Measurements from ENCODE around the gene DDX10.
A peak's percentile ranks its signal among the peaks of the same experiment; 100 is the strongest.

DDX10 gene

DNA sequence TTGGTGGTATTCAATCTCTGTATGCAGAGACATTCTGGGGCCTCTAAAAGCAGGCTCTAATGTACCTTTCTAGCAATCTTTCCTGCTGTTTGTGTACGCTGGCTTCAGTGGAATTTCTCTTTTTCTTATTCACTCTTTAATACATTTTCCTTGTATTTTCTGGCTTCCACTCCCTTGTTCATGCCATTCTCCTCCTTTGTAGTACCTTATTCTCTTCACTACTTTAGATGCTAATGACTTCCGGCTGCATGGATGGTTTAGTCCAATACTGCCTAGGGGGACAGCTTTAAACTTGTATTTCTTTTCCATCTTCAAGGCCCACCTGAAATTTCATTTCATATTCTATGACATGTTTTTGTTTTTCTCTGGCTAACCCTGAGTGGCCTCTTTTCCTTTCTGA lies 40.2 kb downstream of the DDX10 start:
- TF ChIP-seq, protein P1, sequence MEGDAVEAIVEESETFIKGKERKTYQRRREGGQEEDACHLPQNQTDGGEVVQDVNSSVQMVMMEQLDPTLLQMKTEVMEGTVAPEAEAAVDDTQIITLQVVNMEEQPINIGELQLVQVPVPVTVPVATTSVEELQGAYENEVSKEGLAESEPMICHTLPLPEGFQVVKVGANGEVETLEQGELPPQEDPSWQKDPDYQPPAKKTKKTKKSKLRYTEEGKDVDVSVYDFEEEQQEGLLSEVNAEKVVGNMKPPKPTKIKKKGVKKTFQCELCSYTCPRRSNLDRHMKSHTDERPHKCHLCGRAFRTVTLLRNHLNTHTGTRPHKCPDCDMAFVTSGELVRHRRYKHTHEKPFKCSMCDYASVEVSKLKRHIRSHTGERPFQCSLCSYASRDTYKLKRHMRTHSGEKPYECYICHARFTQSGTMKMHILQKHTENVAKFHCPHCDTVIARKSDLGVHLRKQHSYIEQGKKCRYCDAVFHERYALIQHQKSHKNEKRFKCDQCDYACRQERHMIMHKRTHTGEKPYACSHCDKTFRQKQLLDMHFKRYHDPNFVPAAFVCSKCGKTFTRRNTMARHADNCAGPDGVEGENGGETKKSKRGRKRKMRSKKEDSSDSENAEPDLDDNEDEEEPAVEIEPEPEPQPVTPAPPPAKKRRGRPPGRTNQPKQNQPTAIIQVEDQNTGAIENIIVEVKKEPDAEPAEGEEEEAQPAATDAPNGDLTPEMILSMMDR (IDR thresholded peaks at IDR 0.05; ENCODE audit: low read depth, low read length), result no peak
- H3K4me3 ChIP-seq (replicated peaks in 1 of 2; ENCODE audit: low read depth in 2 of 2, low read length in 2 of 2), result no peak overlapping the region
- no peak for DNase-seq (ENCODE audit: low read depth in 2 of 2)

DNA sequence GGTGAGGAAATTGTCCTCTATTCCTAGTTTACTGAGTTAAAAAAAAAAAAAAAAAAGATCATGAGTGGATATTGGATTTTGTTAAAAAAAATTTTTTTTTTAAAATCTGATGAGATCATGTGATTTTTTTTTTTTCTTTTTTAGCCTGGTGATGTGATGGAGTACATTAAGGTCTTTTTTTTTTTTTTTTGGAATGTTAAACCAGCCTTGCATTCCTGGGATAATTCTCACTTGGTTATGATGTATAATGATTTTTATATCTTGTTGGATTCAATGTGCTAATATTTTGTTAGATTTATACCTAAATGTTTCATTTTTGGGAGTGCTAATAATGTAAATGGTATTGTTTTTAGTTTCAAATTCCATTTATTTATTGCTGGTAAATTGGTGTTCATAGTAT lies 43.3 kb downstream of the DDX10 start:
- no peak overlapping the region for H3K4me3 ChIP-seq (replicated peaks in 1 of 2; ENCODE audit: low read depth in 2 of 2, low read length in 2 of 2)
- DNase-seq (ENCODE audit: low read depth in 2 of 2), result no peak
- TF ChIP-seq, protein P1 (IDR thresholded peaks at IDR 0.05; ENCODE audit: low read depth, low read length), result no peak

DNA sequence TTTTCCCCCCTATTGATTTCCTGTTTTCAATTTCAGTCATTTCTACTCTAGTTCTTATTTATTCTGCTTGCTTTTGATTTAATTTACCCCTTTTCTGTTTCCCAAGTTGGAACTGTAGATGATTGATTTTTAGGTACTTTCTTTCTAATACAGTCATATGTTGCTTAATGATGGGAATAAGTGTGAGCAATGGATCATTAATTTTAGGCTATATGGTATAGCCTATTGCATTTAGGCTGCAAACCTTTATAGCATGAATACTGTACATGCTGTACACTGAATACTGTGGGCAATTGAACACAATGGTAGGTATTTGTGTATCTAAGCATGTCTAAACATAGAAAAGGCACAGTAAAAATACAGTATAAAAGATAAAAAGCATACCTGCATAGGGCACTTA lies 44.9 kb downstream of the DDX10 start:
- TF ChIP-seq, protein P1 (IDR thresholded peaks at IDR 0.05; ENCODE audit: low read depth, low read length), result no peak
- no peak for DNase-seq (ENCODE audit: low read depth in 2 of 2)
- H3K4me3 ChIP-seq (replicated peaks in 1 of 2; ENCODE audit: low read depth in 2 of 2, low read length in 2 of 2), result no peak overlapping the region

DNA sequence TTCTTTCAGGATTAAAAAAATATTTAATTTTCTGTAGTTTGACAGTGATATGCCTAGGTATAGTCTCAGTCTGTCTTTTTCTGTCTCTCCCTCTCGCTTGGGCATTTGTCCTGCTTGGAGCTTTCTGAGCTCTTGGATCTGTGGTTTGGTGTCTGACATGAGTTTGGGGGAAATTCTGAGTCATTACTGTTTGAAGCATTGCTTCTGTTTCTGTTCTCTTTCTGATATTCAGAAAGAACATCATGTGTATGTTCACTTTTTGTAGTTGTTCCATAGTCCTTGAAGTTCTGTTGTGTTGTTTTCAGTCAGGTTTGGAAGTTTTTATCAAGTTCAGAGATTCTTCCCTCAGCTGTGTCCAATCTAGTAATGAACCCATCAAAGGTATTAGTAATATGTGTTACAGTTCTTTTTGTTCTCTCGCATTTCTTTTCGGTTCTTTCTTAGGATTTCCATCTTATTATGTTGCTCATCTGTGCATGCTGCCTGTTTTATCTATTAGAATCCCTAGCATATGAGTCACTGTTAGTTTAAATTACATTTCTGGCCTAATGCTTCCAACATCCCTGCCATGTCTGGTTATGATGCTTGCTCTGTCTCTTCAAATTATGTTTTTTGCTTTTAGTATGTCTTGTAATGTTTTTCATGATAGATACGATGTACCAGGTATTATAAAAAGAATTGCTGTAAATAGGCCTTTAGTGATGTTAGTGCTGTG lies 48.4 kb downstream of the DDX10 start:
- TF ChIP-seq, protein P1 (IDR thresholded peaks at IDR 0.05; ENCODE audit: low read depth, low read length), result no peak
- no peak overlapping the region for H3K4me3 ChIP-seq (replicated peaks in 1 of 2; ENCODE audit: low read depth in 2 of 2, low read length in 2 of 2)
- DNase-seq (ENCODE audit: low read depth in 2 of 2), result peak; percentile 55 to 76

DNA sequence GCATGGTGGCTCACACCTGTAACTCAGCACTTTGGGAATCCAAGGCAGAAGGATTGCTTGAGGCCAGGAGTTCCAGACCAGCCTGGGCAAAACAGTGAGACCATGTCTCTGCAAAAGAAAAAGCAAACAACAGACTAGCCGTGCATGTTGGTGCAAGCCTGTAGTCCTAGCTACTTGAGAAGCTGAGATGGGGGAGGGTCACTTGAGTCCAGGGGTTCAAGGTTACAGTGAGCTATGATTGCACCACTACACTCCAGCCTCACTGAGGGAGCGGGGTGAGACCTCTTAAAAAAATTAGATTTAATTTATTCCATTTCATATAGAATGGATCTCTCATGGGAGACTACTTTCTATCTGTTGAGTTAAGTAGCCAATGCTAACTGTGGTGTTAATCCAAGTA lies 50.4 kb downstream of the DDX10 start:
- TF ChIP-seq, protein P1 (IDR thresholded peaks at IDR 0.05; ENCODE audit: low read depth, low read length), result no peak
- H3K4me3 ChIP-seq (replicated peaks in 1 of 2; ENCODE audit: low read depth in 2 of 2, low read length in 2 of 2), result no peak overlapping the region
- no peak for DNase-seq (ENCODE audit: low read depth in 2 of 2)

DNA sequence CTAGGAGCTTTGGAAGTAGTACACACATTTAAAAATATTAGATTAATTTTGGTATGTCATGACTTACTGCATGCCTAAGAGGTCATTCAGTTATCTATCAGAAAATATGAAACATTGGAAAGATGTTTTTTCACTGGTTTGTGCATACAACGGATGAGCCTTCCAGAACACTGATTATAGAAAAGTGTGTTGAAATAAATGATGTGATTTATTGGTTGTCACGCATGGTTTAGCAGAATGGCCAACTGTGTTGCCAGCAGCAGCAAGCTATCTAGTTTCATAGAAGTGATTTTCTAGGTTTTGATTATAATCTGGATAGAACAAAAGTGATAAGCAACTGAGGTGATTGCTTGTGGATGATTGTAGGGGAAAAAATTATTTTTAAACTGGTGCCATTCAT lies 53.6 kb downstream of the DDX10 start:
- TF ChIP-seq, protein P1 (IDR thresholded peaks at IDR 0.05; ENCODE audit: low read depth, low read length), result no peak
- no peak for DNase-seq (ENCODE audit: low read depth in 2 of 2)
- H3K4me3 ChIP-seq (replicated peaks in 1 of 2; ENCODE audit: low read depth in 2 of 2, low read length in 2 of 2), result no peak overlapping the region

Measured in cardiac fibroblast (primary cell).